Measurements from ENCODE around the gene CERKL.
A peak's percentile ranks its signal among the peaks of the same experiment; 100 is the strongest.
"Not testable (repeated sequence)": the region's sequence is repeated elsewhere in the genome, so short reads cannot be mapped to it uniquely, and the experiment has no call there.

CERKL gene, protein sequence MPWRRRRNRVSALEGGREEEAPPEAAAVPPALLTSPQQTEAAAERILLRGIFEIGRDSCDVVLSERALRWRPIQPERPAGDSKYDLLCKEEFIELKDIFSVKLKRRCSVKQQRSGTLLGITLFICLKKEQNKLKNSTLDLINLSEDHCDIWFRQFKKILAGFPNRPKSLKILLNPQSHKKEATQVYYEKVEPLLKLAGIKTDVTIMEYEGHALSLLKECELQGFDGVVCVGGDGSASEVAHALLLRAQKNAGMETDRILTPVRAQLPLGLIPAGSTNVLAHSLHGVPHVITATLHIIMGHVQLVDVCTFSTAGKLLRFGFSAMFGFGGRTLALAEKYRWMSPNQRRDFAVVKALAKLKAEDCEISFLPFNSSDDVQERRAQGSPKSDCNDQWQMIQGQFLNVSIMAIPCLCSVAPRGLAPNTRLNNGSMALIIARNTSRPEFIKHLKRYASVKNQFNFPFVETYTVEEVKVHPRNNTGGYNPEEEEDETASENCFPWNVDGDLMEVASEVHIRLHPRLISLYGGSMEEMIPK

GRCh38 chr2:181656450-181657291 lies at the start of gene CERKL:
Gene CERKL, minus strand, starts transcription at chr2:181657105. Its CDS starts 99 bp downstream, at chr2:181657006.
- DNase-seq, result peak; percentile 36

DNA sequence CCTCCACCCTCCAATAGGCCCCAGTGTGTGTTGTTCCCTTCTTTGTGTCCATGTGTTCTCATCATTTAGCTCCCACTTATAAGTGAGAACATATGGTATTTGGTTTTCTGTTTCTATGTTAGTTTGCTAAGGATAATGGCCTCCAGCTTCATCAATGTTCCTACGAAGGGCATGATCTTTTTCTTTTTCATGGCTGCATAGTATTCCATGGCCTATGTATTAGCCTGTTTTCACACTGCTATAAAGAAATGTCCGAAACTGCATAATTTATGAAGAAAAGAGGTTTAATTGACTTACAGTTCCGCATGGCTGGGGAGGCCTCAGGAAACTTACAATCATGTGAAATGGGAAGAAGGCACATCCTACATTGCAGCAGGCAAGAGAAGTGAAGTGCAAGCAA lies 45.6 kb upstream of the CERKL start:
- DNase-seq, result not testable (repeated sequence)

GRCh38 chr2:181698223-181698622 lies 41.3 kb upstream of the CERKL start:
- no peak for DNase-seq

GRCh38 chr2:181697571-181697970 lies 40.7 kb upstream of the CERKL start:
- no peak for DNase-seq

DNA sequence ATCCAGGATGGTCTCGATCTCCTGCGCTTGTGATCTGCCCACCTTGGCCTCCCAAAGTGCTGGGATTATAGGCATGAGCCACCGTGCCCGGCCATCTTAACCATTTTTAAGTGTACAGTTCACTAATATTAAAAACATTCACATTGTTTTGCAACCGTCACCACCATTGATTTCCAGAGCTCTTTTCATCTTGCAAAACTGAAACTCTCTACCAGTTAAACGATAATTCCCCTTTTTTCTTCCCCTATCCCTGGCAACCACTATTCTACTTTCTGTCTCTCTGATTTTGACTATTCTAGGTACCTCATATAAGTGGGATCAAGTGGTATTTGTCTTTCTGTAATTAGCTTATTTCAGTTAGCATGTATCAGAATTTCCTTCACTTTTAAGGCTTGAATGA lies 40.2 kb upstream of the CERKL start:
- no peak for DNase-seq

DNA sequence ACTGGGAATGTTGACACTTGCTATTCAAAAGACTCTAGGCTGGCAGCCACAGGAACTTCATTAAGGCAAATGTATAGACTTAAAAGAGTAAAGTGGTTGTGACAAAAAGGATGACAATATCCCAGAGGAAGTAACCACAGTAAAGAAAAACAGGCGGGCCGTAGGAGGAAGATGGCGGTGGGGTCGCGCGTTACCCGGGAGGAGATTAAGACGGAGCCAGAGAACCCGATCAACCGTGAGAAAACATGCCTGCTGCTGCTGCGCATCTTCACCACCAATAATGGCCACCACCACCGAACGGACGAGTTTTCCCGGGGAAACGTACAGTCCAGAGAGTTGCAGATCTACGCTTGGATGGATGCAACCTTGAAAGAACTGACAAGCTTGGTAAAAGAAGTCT lies 37.4 kb upstream of the CERKL start:
- no peak for DNase-seq

GRCh38 chr2:181690860-181691259 lies 34.0 kb upstream of the CERKL start:
- DNase-seq, result no peak

DNA sequence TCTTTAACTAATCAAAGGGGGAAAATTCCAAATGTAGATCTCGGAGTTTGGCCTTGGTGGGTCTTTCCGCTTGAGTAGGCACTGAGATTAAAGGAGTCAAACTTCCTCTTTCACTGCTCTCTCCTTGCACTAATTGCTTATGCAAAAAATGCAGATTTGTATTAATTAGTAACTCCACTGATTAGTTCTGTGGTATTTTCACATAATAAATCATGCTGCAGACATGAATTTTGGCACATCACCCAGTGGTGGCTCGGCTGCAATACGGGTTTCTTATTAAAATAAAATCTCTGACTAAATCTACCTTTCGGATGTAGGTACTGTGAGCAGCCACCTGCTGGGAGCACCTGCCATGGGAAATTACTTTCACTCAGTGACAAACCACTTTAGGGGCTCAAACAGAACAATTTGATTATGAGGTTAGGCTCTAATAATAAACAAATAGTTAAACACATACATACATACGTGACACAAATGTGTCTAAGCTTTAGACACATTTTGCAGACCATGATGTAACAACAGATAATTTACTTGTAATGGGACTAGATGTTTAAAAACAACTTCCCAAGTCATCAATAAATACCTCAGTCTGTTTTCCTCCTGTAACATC lies 29.8 kb upstream of the CERKL start:
- no peak for DNase-seq

- peak; percentile 9 for DNase-seq
Observed at GRCh38 chr2:181685150-181685688, 28.3 kb upstream of the CERKL start.

DNA sequence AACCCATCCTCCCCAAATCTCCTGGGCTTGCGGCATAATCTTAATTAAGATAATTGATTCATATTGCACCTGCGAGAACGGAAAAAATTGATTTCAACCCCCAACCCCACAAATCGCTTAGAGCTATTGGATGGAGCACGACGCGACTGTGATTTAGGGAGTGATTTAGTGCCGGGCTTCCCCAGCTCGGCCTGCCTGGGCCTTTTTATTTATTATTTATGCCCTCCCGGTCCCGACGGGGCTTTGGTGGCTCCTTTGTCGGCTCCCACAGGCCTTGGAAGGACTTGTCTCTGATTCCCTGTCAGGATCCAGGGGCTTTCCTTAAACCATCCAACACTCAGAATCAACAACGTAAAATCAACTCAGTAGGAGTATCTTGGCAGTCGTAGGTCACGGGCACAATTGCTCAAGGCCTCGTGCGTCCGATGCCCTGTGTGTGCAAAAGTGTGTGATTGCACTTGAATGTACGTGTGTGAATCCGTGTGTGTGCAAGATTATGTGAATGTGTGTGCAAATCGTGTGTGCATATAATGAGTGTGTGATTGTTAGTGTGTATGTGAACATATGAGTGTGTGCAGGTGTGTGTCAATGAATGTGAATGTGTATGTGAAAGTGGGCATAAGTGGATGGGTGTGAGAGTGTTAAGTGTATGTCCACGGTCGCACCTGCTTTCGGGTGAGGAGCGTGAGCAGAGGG lies 27.7 kb upstream of the CERKL start:
- DNase-seq, result no peak

GRCh38 chr2:181683518-181684453 lies 26.9 kb upstream of the CERKL start:
- peak; percentile 40 for DNase-seq

- no peak for DNase-seq
Observed at GRCh38 chr2:181682795-181683517, 26.1 kb upstream of the CERKL start.

GRCh38 chr2:181682026-181682789 lies 25.3 kb upstream of the CERKL start:
- peak; percentile 10 for DNase-seq

- no peak for DNase-seq
Observed at GRCh38 chr2:181680937-181681811, 24.3 kb upstream of the CERKL start.

DNA sequence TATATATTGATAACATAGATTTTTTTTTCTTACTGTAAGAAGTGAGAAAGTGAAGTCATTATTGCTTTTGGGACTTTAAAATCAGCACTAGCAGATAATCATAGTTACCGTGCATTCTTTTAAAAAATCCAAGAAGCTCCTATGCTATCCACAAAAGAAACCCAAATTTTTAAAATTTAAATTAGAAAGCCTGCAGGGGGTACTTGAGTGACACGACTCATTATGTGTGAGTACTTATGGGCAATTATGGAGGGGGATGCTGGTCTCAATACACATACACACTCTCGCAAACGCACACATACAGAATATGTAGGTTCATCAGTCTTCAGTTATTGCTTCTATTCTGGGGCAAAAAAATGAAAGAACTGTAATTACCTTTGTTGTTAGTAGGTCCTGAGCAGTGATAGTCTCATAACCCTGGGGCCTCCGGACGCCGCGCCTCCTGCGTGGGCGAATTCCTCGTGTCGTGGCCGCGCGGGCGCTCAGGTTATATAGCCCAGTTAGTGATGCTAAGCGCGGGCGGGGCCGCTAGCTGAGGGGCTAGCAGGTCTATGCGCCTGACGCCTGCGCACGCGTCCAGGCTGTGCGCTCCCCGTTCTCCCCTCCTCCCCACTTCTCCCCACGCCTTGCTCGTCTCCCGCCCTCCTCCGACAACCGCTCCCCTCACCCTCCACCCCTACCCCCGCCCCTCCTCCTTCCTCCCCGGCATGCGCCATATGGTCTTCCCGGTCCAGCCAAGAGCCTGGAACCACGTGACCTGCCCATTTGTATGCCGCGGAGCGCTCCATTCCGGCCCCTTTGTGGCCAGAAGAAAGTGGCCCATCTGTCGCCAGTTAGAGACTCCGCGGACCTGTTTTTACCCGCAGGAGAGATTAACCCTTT lies 23.4 kb upstream of the CERKL start, which contains the start of gene NEUROD1:
Gene NEUROD1 (minus strand): TSS at position 463 of the 882 bp plus-strand sequence. CDS start 1,657 bp downstream, outside the sequence.
- DNase-seq, result peak; percentile 38

DNA sequence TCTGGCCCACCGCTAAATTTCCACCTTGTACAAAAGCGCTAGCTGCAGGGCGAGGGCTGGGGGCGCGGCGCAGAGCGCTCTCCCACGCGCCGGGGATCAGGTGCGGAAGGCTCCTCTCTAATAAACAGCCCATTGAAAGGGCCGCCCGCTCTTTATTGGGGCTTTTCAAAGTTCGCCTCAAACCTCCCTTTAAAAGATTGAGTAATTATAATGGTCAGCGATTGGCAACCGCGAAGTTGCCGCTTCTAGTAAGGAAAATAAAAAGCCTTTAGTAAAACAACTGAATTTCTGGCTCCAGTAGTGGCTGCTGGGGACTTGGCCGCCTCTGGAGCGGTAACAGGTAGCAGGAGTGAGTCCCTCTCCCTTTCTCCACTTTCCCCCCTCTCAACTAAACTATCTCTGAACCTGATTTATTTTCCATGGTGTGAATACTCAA lies 22.7 kb upstream of the CERKL start:
- no peak for DNase-seq

GRCh38 chr2:181678861-181679543 lies 22.1 kb upstream of the CERKL start:
- DNase-seq, result no peak

All from activated CD4-positive, alpha-beta T cell treated with anti-CD3 and anti-CD28 coated beads for 48 hours (primary cell).